Activated CD8-positive, alpha-beta T cell treated with anti-CD3 and anti-CD28 coated beads, Interleukin-2, amount 10 ng/mL, durations not matched to agents 7 days and 5 days (primary cell): Measurements from ENCODE around the gene RPL15. TPM values are rescaled to one million over a fixed set of nuclear protein-coding genes. Genes with fewer than 3 reads are reported as not detected.
A peak's percentile ranks its signal among the peaks of the same experiment; 100 is the strongest.
"Not testable (repeated sequence)": the region's sequence is repeated elsewhere in the genome, so short reads cannot be mapped to it uniquely, and the experiment has no call there.

Experiments used
- ATAC-seq: fragments of 150-1000 bp; cut with Tn5 transposase; one replicate; pipeline ENCODE4 v1.10.0; 2021; ENCODE audit warnings: moderate library complexity
- CTCF ChIA-PET: fragments of 350-600 bp; sonication (Branson Sonifier 250); formaldehyde crosslinking; loops from one replicate; lab custom pipeline; 2021; ENCODE audit warnings: antibody characterized with exemption; lab: Charles Lee
- POLR2A ChIA-PET: fragments of 350-600 bp; sonication (Branson Sonifier 250); formaldehyde crosslinking; loops from one replicate; lab custom pipeline; 2021; ENCODE audit warnings: antibody characterized with exemption; lab: Charles Lee
- DNase-seq: peaks from one replicate; pipeline ENCODE4 v3.0.0-alpha.2; 2020
- H3K27ac Mint-ChIP-seq: one replicate; pipeline ENCODE4 v1.8.0; 2021; ENCODE audit warnings: mild to moderate bottlenecking, mixed read lengths
- H3K27me3 Mint-ChIP-seq: one replicate; pipeline ENCODE4 v1.8.0; 2021; ENCODE audit warnings: low read depth, mixed read lengths
- H3K36me3 Mint-ChIP-seq: one replicate; pipeline ENCODE4 v1.8.0; 2021; ENCODE audit warnings: low read depth, mixed read lengths
- H3K4me1 Mint-ChIP-seq: one replicate; pipeline ENCODE4 v1.8.0; 2021; ENCODE audit warnings: low read depth, mixed read lengths
- H3K4me3 Mint-ChIP-seq: one replicate; pipeline ENCODE4 v1.8.0; 2021; ENCODE audit warnings: mild to moderate bottlenecking, mixed read lengths
- H3K9me3 Mint-ChIP-seq: one replicate; pipeline ENCODE4 v1.8.0; 2022; ENCODE audit warnings: mixed read lengths; ENCODE audit not compliant: insufficient read depth
- total RNA-seq, 2 experiments: library from RNA; stranded (reverse); gene quantifications; one replicate each; pipeline ENCODE4 v1.2.3, GENCODE V29; 2021

The RPL15 gene
- total RNA-seq, 2 experiments from 2014 or later: 1,496 to 1,569 TPM

- Mint-ChIP-seq H3K27me3 (no peaks in the 10 kb centered on the region), H3K9me3 (no peaks in the 10 kb centered on the region), H3K4me3 (no peak overlapping the region), H3K27ac (peak overlapping the region; percentile 6), H3K36me3 (peaks cover 17% of the 10 kb centered on the region), H3K4me1 (no peaks in the 10 kb centered on the region)
- POLR2A ChIA-PET: interaction anchor here (6.5 kb wide), 1 partner anchor 23 kb away, joined by 28 read pairs; the partner anchor contains the start of genes NKIRAS1 and RPL15
- CTCF ChIA-PET: interaction anchor here (0.6 kb wide), 1 partner anchor 28 kb away, joined by 3 read pairs; no protein-coding TSS in a partner anchor
- DNase-seq (no peak), ATAC-seq (no peak)
Measured at GRCh38 chr3:23894254-23895061, 22.5 kb upstream of the RPL15 start.

- Mint-ChIP-seq H3K4me3 (no peak overlapping the region), H3K9me3 (no peaks in the 10 kb centered on the region), H3K27me3 (no peaks in the 10 kb centered on the region), H3K27ac (no peak overlapping the region), H3K4me1 (no peaks in the 10 kb centered on the region), H3K36me3 (peaks cover 19% of the 10 kb centered on the region)
- CTCF ChIA-PET: no interaction called here
- DNase-seq (no peak), ATAC-seq (no peak)
- POLR2A ChIA-PET: interaction anchor here (6.5 kb wide), 1 partner anchor 22 kb away, joined by 28 read pairs; the partner anchor contains the start of genes NKIRAS1 and RPL15
Measured at GRCh38 chr3:23895181-23895580, 21.8 kb upstream of the RPL15 start.

- Mint-ChIP-seq H3K27me3 (no peaks in the 10 kb centered on the region), H3K9me3 (no peaks in the 10 kb centered on the region), H3K4me3 (no peak overlapping the region), H3K4me1 (no peaks in the 10 kb centered on the region), H3K36me3 (peaks cover 23% of the 10 kb centered on the region), H3K27ac (no peak overlapping the region)
- ATAC-seq (no peak), DNase-seq (no peak)
- POLR2A ChIA-PET: no interaction called here
- CTCF ChIA-PET: interaction anchor here (1.0 kb wide), 1 partner anchor 10 kb away, joined by 4 read pairs; no protein-coding TSS in a partner anchor
Measured at GRCh38 chr3:23900744-23901143, 16.2 kb upstream of the RPL15 start.

- Mint-ChIP-seq H3K4me3 (no peak overlapping the region), H3K4me1 (no peaks in the 10 kb centered on the region), H3K9me3 (no peaks in the 10 kb centered on the region), H3K27me3 (no peaks in the 10 kb centered on the region), H3K36me3 (peaks cover 14% of the 10 kb centered on the region), H3K27ac (no peak overlapping the region)
- no peak for DNase-seq
- ChIA-PET CTCF (no interaction called here), POLR2A (no interaction called here)
- ATAC-seq: no peak
Measured at GRCh38 chr3:23904545-23904944, 12.4 kb upstream of the RPL15 start.

GRCh38 chr3:23909341-23909740 is 7.6 kb upstream of the RPL15 start:
- Mint-ChIP-seq H3K27ac (no peak overlapping the region), H3K9me3 (no peaks in the 10 kb centered on the region), H3K27me3 (no peaks in the 10 kb centered on the region), H3K36me3 (peaks cover 8% of the 10 kb centered on the region), H3K4me3 (no peak overlapping the region), H3K4me1 (no peaks in the 10 kb centered on the region)
- POLR2A ChIA-PET: no interaction called here
- CTCF ChIA-PET: interaction anchor here (3.9 kb wide), 1 partner anchor 20 kb away, joined by 9 read pairs; no protein-coding TSS in a partner anchor
- ATAC-seq (no peak), DNase-seq (no peak)

GRCh38 chr3:23911397-23911796 is 5.5 kb upstream of the RPL15 start:
- CTCF ChIA-PET: interaction anchor here (3.9 kb wide), 1 partner anchor 22 kb away, joined by 9 read pairs; no protein-coding TSS in a partner anchor
- H3K27ac Mint-ChIP-seq: no peak overlapping the region
- DNase-seq (no peak), ATAC-seq (no peak)
- H3K36me3 Mint-ChIP-seq: peaks cover 2% of the 10 kb centered on the region
- H3K9me3 Mint-ChIP-seq: no peaks in the 10 kb centered on the region
- H3K4me1 Mint-ChIP-seq: peaks cover 18% of the 10 kb centered on the region
- H3K27me3 Mint-ChIP-seq: peaks cover 5% of the 10 kb centered on the region
- no peak overlapping the region for H3K4me3 Mint-ChIP-seq
- POLR2A ChIA-PET: no interaction called here

- H3K4me3 Mint-ChIP-seq, ATAC-seq, H3K9me3 Mint-ChIP-seq, POLR2A ChIA-PET, DNase-seq, H3K36me3 Mint-ChIP-seq, H3K27me3 Mint-ChIP-seq: not testable (repeated sequence)
- Mint-ChIP-seq H3K4me1 (peaks cover 18% of the 10 kb centered on the region), H3K27ac (peak overlapping the region; percentile 26)
- CTCF ChIA-PET: interaction anchor here (3.9 kb wide), 1 partner anchor 23 kb away, joined by 9 read pairs; no protein-coding TSS in a partner anchor
Measured at GRCh38 chr3:23912335-23912734, 4.6 kb upstream of the RPL15 start.

GRCh38 chr3:23913182-23913581 is 3.8 kb upstream of the RPL15 start:
- DNase-seq: no peak
- POLR2A ChIA-PET: no interaction called here

GRCh38 chr3:23913873-23914743 is 2.8 kb upstream of the RPL15 start:
- ChIA-PET CTCF (interaction anchor here (1.2 kb wide), 1 partner anchor 26 kb away, joined by 3 read pairs; no protein-coding TSS in a partner anchor), POLR2A (no interaction called here)
- H3K36me3 Mint-ChIP-seq: peaks cover 23% of the 10 kb centered on the region
- H3K9me3 Mint-ChIP-seq: no peaks in the 10 kb centered on the region
- DNase-seq (no peak), ATAC-seq (no peak)
- H3K27ac Mint-ChIP-seq: no peak overlapping the region
- peaks cover 5% of the 10 kb centered on the region for H3K27me3 Mint-ChIP-seq
- H3K4me3 Mint-ChIP-seq: no peak overlapping the region
- H3K4me1 Mint-ChIP-seq: peaks cover 30% of the 10 kb centered on the region

More at GRCh38 chr3:23913182-23913581, 3.8 kb upstream of the RPL15 start:
- Mint-ChIP-seq H3K4me3 (no peak overlapping the region), H3K27me3 (peaks cover 5% of the 10 kb centered on the region), H3K4me1 (peaks cover 22% of the 10 kb centered on the region), H3K9me3 (no peaks in the 10 kb centered on the region), H3K36me3 (peaks cover 14% of the 10 kb centered on the region), H3K27ac (no peak overlapping the region)
- no peak for ATAC-seq
- CTCF ChIA-PET: interaction anchor here (1.2 kb wide), 1 partner anchor 25 kb away, joined by 3 read pairs; no protein-coding TSS in a partner anchor

- Mint-ChIP-seq H3K4me3 (peak overlapping the region; percentile 99), H3K4me1 (peaks cover 44% of the 10 kb centered on the region), H3K27me3 (peaks cover 5% of the 10 kb centered on the region), H3K27ac (no peak overlapping the region), H3K9me3 (no peaks in the 10 kb centered on the region), H3K36me3 (peaks cover 38% of the 10 kb centered on the region)
- no peak for DNase-seq
- CTCF ChIA-PET: interaction anchor here (1.7 to 2.2 kb wide), 2 partner anchors 23 to 33 kb away, joined by 4 to 7 read pairs; no protein-coding TSS in a partner anchor
- ATAC-seq: no peak
- POLR2A ChIA-PET: interaction anchor here (1.5 to 5.3 kb wide), 6 partner anchors 9 to 106 kb away, joined by 7 to 136 read pairs (median 20); partner anchors contain the start of gene NR1D2
Measured at GRCh38 chr3:23915537-23916108, 1.3 kb upstream of the RPL15 start.
